Activated T-cell treated with anti-CD3 and anti-CD28 coated beads for 48 hours (primary cell): ENCODE data around the gene CIZ1.
"Not testable (repeated sequence)": the region's sequence is repeated elsewhere in the genome, so short reads cannot be mapped to it uniquely, and the experiment has no call there.

Experiments used
- DNase-seq: peaks from one replicate; pipeline ENCODE4 v3.0.0-alpha.2; 2020; ENCODE audit warnings: low read depth

The CIZ1 gene

DNA sequence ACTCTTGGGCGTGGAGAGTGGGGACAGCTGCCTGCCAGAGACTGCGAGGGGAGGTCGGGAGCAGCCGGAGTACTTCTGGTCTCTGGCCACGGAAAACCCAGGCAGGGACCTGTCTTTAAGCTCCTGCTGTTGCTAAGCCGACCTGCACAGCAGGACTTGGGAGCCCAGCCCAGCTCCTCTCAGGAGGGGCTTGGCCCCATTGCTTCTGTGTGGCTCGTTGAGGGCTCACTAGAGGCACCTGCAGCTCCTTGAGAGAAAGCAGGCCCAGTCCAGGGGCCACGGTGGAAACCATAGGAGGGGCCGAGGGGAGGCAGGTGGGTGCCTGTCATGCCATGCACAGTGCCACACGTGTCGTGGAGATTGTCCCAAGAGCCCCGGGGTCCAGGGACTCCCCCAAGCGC is 45.4 kb downstream of the CIZ1 start:
- DNase-seq = no peak

DNA sequence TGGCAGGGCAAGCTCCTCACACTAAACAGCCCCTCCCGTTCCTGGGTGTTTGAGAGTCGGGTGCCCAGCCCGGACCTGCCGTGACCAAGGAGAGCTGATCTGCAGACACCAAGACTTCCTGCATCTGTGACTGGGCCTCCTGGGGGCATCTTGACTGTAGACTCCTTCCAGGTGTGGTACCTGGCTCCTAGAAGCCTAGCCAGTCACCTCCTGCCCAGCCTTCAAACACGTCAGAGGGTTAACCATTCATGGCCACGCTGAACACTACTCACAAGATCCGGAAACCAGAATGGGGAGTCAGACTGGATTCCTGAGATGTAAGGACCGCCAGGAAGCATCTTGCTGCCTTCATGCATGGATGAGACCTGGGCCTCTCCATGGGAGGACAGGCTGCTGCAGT is 45.8 kb downstream of the CIZ1 start:
- no peak for DNase-seq

DNA sequence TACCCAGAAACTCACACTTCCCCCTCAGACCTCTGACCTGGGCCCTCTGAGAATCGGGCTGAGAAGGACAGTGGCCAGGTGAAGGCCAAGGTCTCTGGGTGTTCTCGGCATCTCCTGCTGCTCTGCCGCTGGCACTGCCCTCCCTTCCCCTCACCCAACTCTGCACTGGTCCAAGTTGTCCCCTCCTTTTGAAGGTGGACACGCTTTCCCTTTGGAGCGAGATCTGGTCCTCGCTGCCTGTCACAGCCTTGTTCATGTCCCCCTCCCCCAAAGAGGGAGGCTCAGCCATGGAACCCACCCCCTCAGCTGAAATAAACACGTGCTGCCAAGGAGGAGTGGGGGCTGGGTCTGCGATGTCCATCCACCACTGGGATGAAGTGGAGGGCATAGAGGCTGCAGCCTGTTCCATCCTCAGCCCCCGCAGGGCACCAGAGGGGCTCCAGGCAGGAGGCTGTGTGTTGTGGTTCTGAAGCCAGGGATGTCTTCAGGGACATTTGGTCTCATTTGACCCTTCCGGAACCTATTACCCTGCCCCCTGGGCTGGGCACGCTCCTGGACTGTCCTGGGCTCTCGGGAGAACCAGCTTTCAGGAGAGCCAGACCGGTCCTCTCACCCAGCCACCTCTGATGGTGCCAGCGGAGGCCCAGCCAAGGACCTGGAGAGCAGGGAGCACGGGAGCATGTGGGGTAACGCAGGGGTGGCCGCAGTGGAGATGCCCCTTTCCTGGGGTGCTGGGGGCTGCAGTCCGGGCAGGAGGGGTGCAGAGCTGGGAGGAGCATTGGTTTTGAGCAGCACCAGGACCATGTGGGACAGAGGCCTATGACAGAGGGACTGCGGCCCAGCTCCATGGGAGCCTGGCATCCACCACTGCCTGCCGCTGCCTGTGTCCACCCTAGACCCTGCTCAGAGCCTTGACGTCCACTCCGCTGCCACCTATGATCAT is 46.9 kb downstream of the CIZ1 start:
- DNase-seq = no peak

DNA sequence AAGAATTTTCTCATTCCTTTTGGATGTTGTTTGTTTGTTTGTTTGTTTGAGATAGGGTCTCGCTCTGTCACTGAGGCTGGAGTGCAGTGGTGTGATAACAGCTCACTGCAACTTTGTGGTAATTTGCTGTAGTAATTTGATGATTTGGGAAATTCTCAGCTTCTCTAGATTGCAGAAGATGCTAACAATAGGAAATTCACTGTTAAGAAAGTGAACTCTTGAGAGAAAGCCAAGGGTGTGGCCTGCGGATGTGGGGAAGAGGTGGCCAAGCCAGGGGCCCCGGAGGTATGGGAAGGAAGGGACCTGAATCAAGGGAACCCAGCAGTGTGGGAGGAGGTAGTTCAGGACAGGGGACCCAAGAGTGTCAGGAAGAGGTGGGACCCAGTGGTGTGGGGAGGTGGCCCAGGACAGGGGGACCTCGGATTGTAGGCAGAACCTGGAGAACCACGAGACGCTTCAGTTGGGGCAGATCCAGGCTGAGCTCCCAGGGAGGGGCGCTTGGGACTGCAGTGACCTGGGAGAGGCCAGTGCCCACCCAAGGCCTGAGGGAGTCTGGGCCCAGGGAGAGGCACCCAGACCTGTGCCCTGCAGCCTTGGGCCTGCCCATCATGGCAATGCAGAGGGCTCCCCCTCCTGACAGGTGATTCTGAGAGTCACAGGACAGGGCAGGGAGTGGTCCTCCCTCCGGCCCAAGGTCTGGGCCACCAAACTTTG is 47.7 kb downstream of the CIZ1 start:
- no peak for DNase-seq

DNA sequence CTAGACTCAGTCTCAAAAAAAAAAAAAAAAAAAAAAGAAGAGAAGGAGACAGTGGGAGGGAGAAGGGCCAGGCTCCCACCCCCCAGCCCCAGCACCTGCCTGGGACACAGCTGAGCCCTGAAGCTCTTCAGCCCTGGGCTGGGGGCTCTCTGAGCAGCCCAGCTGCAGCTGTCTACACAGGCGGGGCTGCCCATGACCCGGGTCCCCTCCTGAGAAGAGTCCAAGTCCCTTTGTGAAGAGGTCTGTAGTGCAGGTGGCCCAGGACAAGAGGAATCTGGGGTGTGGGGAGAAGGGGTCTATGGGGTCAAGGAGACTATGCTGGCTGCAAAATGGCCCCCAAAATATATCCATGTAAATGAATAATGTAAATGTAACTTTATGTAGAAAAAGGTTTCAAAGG is 48.8 kb downstream of the CIZ1 start:
- no peak for DNase-seq

DNA sequence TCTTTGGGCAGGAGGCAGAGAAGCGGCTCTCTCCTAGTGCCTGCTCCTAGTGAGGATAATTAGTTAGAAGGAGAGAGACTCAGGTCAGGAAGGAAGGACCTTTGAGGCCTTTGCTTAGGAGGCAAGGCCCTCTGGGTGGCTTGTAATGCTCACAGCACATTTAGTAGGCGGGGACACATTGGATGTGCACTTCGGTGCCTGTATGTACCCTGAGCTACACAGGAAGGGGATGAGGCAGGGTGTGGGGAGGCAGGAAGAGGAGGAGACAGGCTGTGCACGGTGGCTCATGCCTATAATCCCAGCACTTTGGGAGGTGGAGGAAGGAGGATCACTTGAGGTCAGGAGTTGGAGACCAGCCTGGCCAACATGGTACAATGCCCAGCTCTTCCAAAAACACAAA is 49.3 kb downstream of the CIZ1 start:
- DNase-seq = no peak

DNA sequence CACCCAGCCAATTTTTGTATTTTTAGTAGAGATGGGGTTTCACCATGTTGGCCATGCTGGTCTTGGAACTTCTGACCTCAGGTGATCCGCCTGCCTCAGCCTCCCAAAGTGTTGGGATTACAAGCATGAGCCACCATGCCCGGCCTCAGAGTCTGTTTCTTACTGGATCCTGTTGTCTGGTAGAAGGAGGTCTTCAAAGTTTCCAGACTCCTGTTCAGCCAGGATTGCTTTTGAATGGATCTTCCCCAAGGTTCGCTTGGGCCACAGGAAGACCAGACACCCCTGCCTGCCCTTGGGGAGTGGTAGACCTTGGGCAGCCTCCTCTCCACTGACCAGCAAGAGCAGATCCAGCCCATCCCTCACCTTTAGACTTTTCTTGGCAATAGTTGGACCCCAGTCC is 49.8 kb downstream of the CIZ1 start:
- no peak for DNase-seq

DNA sequence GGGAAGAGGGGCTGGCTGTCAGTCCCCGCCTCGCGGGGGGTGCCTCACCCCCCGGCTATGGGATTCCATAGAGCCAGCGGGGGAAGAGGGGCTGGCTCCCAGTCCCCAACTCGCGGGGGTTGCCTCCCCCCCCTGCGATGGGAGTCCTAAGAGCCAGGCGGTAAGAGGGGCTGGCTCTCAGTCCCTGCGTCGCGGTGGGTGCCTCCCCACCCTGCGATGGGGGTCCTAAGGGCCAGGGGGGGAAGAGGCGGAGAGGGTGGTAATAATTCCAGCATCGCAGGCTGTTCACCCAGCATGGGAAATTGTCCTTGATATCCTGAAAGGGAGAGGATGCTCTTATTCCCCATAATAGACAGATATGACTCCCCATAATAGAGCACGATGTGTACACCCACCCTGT is 51.8 kb downstream of the CIZ1 start:
- no peak for DNase-seq

DNA sequence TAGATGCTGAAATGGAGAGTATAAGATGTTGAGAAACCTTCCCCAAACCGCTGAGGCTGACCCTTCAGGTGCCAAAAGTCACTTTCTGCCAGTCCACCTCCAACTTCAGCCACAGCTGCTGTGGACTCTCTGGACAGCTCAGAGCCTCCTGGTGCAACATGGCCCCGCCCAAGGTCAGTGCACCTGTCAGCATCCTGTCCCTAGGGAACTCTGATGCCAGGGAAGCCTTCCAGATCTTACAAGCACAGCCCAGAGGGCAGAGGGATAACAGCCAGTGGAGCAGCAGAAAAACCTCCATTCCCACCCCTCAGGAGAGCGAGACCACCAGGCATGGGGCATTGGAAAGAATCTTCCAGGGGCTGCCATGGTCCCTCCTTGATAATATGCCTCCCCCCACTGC is 53.4 kb downstream of the CIZ1 start:
- no peak for DNase-seq

DNA sequence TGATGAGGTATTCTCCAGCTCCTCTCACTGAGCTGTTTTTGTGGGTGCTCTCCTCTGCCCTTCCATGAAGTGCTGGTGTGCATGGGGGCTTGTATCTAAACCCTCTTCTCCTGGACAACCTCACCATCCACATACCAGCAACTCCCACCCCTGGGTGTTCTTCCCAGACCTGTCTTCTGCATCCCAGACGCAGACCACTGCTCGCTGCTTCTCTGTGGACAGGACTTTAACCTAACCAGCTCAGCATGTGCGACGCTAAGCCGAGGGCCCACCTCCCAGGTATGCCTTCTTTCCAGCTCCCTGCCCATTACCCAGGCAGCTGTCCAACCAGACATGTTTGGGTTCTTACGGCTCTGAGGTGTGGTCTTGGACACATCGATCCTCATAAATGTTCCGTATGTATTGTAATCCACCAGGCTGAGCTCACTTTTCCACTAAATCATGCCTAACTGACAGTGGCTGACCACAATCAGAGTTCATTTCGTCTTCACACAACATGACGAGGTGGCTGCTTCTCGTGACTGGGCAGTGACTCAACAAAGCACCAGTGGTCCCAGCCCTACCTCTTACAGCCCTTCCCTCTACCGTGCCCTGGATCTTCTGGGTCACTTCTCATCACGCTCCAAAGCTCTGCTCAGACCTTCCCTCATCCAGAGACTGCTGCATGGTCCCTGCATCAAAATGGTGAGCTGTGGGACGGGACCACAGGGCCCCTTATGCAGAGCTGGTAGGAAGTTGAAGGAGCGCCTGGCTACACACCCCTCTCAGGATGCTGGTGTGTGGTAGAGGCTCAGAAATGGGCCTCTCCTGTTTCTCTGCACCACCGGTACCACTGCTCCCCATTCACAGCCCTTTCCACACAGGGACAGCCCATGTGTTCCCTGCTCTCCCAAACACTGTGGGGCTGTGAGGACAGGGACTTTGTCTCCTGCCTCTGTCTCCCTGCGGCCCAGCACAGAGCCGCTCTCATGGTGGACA is 54.3 kb downstream of the CIZ1 start:
- no peak for DNase-seq

DNA sequence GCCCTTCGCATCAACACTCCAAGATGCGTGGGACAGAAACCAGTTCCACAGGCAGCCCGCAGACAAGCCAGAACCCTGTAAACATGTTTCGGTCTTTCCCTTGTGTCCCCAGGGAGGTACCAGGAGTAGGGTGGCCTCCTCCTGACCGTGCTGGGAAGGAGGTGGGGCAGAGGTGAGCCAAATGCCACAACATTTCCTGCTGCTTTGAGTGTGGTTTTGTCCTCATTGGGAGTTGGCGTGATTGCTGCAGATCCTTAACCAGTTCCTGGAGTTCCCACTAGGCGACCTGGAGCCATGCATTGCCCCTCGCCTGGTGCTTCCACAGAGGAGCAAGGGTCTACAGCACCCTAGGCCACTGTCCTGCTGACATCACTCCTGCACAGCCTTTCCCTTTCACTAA is 55.8 kb downstream of the CIZ1 start:
- DNase-seq = not testable (repeated sequence)

DNA sequence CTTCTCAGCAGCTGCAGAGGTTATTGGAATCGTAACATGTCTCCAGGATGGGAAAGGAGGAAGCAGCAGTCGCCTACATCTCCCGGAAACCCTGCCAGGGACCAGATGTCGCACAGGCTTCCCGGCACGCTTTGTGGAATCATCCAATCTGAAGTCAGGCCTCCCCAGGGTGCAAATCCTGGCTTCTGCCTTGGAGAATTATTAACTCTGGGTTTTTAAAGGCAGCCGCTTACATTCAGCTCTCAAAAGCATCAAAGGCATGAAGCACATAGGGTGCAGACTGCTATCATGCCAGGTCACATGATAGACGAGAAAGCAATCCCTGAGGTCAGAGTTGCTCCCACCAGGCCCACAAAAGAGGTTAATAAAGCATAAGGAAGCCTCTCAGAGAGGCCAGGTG is 59.2 kb downstream of the CIZ1 start:
- DNase-seq = not testable (repeated sequence)

DNA sequence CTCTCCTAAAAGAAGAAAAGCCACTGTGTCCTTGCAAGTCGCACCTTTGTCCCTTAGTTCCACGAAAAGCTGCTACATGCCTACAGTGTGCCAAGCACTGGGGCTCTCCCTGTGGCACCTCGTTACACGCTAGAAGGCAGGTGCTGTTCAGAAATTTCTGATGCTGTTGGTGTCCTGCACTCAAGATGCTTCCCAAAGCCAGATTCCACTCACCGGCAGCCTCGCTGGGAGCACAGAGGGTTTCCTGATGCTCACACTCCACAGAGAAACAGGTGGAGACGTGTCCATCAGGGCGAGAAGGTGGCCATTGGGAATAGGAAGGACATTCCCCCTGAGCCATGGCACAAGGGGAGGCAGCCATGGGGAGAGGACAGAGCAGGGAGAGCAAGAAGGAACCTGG is 60.0 kb downstream of the CIZ1 start:
- DNase-seq = not testable (repeated sequence)

DNA sequence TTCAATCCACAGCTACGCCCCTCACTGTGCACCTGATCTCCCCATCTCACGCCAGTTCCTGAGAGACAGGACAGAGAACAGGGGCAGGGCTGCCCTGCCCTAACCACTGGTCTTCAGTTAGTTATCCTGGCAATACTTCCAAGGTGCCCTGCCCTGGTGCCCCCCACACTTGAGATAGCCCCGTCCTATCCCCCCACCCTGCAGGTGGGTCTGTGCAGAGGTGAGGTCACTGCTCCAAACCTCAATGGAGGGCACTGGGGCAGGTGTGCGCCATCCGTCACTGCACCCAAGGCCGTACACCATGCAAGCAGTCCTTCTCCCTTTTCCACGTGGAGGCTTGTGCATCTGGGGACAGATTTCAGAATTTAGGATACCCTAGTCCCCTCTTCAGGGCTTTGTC is 60.7 kb downstream of the CIZ1 start:
- not testable (repeated sequence) for DNase-seq

DNA sequence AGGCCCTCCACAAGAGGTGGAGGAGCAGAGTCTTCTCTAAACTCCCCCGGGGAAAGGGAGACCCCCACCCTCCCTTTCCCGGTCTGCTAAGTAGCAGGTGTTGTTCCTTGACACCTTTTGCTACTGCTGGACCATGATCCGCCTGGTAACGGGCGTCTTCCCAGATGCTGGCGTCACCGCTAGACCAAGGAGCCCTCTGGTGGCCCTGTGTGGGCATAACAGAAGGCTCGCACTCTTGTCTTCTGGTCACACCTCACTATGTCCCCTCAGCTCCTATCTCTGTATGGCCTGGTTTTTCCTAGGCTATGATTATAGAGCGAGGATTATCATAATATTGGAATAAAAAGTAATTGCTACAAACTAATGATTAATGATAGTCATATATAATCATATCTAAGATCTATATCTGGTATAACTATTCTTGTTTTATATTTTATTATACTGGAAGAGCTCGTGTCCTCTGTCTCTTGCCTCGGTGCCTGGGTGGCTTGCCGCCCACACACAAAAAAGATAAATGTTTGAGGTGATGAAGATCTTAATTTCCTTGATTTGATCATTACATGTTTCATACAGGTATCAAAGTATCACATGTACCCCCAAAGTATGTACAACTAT is 61.3 kb downstream of the CIZ1 start:
- DNase-seq = peak; percentile 40

DNA sequence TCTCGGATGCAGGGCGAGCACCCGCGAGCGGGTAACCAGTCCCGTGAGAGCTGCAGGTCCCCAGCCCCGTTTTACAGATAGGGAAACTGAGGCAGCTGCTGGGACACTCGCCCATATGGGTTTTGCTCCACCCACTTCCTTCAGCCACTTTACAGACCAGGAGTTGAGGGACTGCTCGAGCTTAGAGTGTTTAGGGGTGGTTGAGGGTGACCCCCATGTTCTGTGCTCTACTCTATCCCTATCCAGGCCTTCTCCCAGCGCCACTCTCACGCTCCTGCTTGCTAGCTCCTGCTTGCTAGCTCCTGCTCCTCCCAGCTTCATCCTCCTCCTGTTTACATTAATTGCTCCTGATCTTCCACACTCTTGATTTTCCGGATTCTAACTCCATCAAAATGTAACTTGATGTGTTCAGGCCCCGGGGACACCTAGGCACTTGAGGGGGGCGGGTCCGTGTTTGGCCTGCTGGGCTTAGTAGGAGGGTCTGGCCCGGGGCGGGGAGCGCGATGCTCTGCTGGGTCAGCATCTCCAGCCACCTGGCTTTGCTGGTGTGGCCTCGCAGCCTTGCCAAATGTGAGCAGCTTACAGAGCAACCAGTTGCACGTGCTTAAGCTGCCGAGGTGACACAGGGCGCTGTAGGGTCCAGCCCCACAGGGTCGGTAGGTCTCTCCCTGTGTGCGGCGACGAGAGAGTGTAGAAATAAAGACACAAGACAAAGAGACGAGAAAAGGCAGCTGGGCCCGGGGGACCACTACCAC is 62.4 kb downstream of the CIZ1 start:
- no peak for DNase-seq

DNA sequence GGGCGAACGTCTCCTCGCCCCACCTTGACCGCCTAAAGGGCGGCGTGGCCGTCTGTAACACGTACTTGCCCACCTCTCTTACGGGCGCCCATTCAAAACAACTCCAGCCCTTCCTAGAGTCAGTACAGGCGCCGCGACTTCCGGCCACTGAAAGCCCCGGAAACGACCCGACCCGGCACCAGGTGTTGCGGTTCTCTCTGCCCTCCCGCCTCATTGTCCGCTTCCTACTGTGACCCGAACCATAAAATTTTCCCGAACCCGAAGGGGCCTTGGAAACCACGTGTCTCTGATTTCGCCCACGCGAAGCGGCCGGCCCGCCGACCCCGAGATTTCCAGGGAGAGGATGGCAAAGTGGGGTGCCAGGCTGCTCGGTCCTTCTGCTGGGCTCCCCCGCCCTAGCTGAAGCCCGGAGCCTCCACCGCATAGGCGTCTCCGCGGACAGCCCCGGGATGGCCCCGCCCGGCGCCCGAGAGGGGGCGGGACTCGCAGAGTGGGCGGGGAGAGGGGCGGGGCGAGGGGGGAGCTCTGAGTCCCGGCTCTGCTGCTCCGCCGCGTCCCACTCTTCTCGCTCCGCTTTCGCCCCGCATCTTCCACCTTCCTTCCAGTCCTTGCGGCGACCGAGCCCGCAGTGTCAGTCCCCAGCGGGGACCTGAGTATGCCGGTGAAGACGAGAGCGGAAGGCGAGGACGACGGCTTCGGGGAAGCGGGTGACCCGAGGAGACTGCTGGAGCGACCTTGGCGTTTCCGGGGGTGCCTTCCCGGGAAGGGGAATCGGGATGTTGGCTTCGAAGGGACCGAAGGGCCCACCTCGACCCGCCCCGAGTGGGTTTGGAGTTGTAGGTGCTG is 63.2 kb downstream of the CIZ1 start:
- peak; percentile 82 for DNase-seq

DNA sequence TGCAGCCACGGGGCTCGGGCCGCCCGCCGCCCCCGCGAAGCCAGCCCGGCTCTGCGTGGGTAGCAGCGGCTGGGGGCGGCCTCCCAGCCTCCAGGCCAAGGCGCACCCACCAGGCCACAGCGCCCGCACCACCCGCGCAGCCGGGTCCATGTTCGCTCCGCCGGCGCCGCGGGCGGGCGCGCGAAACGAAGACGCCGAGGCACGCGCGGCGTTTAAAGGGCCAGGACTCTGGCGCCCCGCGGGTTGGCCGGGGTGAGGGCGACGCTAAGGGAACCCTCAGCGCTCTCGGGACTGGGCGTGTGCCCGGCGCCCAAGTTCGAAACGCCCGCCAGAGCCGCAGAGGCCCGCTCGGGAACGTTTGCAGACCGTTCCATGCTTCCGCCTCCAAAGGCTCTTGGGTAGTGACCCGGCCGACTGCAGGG is 63.8 kb downstream of the CIZ1 start, which contains the start of gene PTGES2:
Gene PTGES2 (minus strand): TSS at position 162 of the 422 bp plus-strand sequence. CDS start 12 bp downstream, at position 150.
- peak; percentile 82 for DNase-seq

DNA sequence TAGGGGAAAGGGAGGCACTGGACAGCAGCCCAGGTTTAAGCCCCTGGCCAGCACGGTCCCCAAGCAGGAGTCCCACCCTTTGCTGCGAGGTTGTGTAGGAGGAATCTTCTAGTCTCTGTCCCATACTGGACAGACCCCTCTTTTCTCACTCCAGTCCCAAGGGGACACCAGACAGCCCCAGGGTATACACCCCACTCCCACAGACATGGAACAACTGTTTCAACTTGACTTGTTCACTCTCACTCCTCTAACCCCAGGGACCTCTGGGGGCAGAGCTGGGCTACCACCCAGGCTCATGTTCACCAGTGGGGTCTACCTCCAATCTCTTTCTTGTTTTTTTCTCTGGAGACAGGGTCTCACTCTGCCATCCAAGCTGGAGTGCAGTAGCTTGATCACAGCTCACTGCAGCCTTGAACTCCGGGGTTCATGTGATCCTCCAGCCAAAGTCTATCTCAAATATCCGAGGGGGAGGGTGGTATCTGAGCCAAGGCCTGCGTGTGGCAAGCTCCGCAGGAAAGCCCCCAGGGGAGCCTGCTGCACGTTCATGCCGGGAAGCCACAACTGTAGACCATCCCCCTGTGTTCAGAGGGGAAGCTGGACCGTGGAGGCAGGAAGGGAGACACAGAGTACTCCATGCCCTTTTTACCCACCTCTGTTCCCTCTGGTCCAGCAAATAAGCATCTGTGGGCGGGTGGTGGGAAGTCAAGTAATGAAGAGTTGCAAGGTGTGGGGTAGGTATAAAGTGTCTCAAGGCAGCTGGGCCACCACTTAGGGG is 65.6 kb downstream of the CIZ1 start:
- no peak for DNase-seq
